ENCODE measurements around the gene DACH1.

Gene DACH1

DNA sequence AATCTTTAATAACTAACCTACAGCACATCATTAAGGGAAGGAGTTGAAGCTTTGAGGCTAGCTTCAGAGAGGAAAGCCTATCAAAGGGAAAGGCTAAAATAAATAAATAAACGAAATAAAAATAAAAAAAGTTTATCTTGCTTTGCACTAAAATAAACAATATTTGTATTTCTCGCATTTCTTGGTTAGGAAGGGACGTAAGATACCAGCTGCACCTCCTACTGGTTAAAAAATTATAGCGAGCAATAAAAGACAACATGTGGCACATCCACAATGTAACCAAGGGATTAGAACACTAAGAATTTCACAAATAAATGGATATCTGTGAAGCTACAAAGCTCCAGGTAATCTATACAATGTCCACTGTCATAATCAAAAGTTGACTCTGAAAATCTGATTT is 194.5 kb downstream of the DACH1 start:
- no peaks in the 10 kb centered on the region for H3K4me1 Mint-ChIP-seq (ENCODE audit: low read depth in 2 of 2)
- H3K36me3 Mint-ChIP-seq (ENCODE audit: insufficient read depth), result no peaks in the 10 kb centered on the region
- no peaks in the 10 kb centered on the region for H3K27me3 Mint-ChIP-seq
- peaks cover 0 to 2% of the 10 kb centered on the region in 2 donors for H3K9me3 Mint-ChIP-seq
- no peak for ATAC-seq (replicated peaks)
- no peak overlapping the region for H3K27ac Mint-ChIP-seq
- no peak for DNase-seq
- no peak overlapping the region for H3K4me3 Mint-ChIP-seq

DNA sequence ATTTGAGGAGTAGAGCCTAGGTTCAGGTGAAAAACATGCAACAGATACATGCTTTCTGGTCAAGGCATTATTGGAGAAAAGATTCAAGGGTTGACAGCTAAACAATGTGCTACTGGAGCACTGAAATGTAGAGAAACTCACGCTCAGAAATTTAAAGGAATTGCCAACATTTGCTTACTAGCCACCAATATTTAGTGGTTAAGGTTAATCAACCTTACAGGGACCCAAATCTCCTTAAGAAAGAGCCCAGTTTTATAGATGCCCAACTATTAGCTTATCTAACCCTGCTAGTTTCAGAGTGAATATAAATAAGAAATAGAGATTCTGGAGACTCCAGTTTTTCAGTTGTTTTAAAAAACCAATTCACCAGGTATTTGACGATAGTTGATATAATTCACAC is 203.6 kb downstream of the DACH1 start:
- H3K9me3 Mint-ChIP-seq, result no peaks in the 10 kb centered on the region
- DNase-seq, result no peak
- no peaks in the 10 kb centered on the region for H3K4me1 Mint-ChIP-seq (ENCODE audit: low read depth in 2 of 2)
- H3K27me3 Mint-ChIP-seq, result no peaks in the 10 kb centered on the region
- no peak overlapping the region for H3K4me3 Mint-ChIP-seq
- H3K36me3 Mint-ChIP-seq (ENCODE audit: insufficient read depth), result no peaks in the 10 kb centered on the region
- ATAC-seq (replicated peaks), result no peak
- H3K27ac Mint-ChIP-seq, result no peak overlapping the region

DNA sequence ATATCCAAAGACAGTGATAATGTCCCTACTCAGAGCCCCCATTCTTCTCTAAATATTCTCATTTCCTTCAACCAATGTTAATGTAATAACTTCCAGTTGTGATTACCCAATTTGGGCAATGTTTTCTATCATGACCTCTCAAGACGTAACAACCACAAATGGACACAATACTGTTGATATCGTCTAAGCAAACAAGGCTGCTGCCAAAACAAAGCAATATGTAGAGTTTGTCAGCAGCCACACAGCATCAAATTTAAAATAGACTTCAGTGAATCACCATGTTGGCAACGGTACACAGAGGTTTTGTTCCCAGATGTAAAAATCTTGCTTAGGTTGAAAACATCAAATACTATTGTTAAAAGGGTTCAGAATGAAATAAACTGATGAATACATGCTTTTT is 205.1 kb downstream of the DACH1 start:
- ATAC-seq (replicated peaks) (no peak), DNase-seq (no peak)
- no peaks in the 10 kb centered on the region for H3K27me3 Mint-ChIP-seq
- H3K36me3 Mint-ChIP-seq (ENCODE audit: insufficient read depth), result no peaks in the 10 kb centered on the region
- H3K9me3 Mint-ChIP-seq, result no peaks in the 10 kb centered on the region
- no peak overlapping the region for H3K27ac Mint-ChIP-seq
- H3K4me1 Mint-ChIP-seq (ENCODE audit: low read depth in 2 of 2), result no peaks in the 10 kb centered on the region
- H3K4me3 Mint-ChIP-seq, result no peak overlapping the region

GRCh38 chr13:71659404-71659803 is 207.6 kb downstream of the DACH1 start:
- Mint-ChIP-seq H3K4me3 (no peak overlapping the region), H3K4me1 (ENCODE audit: low read depth in 2 of 2) (no peaks in the 10 kb centered on the region), H3K9me3 (no peaks in the 10 kb centered on the region), H3K27me3 (no peaks in the 10 kb centered on the region), H3K36me3 (ENCODE audit: insufficient read depth) (no peaks in the 10 kb centered on the region), H3K27ac (no peak overlapping the region)
- ATAC-seq (replicated peaks) (no peak), DNase-seq (no peak)

- Mint-ChIP-seq H3K4me3 (no peak overlapping the region), H3K27ac (no peak overlapping the region), H3K27me3 (no peaks in the 10 kb centered on the region), H3K36me3 (ENCODE audit: insufficient read depth) (no peaks in the 10 kb centered on the region), H3K4me1 (ENCODE audit: low read depth in 2 of 2) (no peaks in the 10 kb centered on the region), H3K9me3 (peaks cover 6 to 8% of the 10 kb centered on the region in 2 donors)
- ATAC-seq (replicated peaks) (no peak), DNase-seq (no peak)
Measured at GRCh38 chr13:71645467-71645866, 221.5 kb downstream of the DACH1 start.

- no peaks in the 10 kb centered on the region for H3K4me1 Mint-ChIP-seq (ENCODE audit: low read depth in 2 of 2)
- no peaks in the 10 kb centered on the region for H3K27me3 Mint-ChIP-seq
- no peak for ATAC-seq (replicated peaks)
- H3K4me3 Mint-ChIP-seq, result no peak overlapping the region
- H3K36me3 Mint-ChIP-seq (ENCODE audit: insufficient read depth), result no peaks in the 10 kb centered on the region
- peaks cover 6 to 8% of the 10 kb centered on the region in 2 donors for H3K9me3 Mint-ChIP-seq
- no peak overlapping the region for H3K27ac Mint-ChIP-seq
- no peak for DNase-seq
Measured at GRCh38 chr13:71644579-71644978, 222.4 kb downstream of the DACH1 start.

DNA sequence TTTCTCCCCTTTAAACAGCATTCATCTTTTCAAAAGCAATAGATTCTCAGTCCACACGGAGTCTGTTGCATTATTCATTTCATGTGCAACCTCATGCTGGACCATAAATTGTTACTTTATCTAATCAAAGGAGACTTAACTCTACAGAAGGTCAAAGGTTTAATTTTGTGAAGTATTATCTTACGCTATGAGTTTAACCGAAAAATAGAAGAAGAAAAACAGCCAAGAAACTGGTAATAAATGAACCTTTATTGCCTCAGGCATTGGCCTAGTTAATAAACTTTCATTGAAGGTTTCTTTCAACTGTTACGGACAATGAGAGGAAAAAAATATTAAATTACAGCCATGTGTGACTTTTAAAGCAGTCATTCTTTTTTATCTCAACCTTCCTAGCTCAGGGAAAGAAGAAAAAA is 223.6 kb downstream of the DACH1 start:
- ATAC-seq (replicated peaks), result no peak
- Mint-ChIP-seq H3K36me3 (ENCODE audit: insufficient read depth) (no peaks in the 10 kb centered on the region), H3K27me3 (no peaks in the 10 kb centered on the region), H3K4me1 (ENCODE audit: low read depth in 2 of 2) (no peaks in the 10 kb centered on the region), H3K27ac (no peak overlapping the region), H3K9me3 (peaks cover 6 to 8% of the 10 kb centered on the region in 2 donors), H3K4me3 (no peak overlapping the region)
- no peak for DNase-seq

- H3K4me1 Mint-ChIP-seq (ENCODE audit: low read depth in 2 of 2), result no peaks in the 10 kb centered on the region
- no peak for ATAC-seq (replicated peaks)
- H3K27me3 Mint-ChIP-seq, result no peaks in the 10 kb centered on the region
- DNase-seq, result no peak
- no peak overlapping the region for H3K4me3 Mint-ChIP-seq
- H3K36me3 Mint-ChIP-seq (ENCODE audit: insufficient read depth), result no peaks in the 10 kb centered on the region
- no peak overlapping the region for H3K27ac Mint-ChIP-seq
- peaks cover 6 to 12% of the 10 kb centered on the region in 2 donors for H3K9me3 Mint-ChIP-seq
Measured at GRCh38 chr13:71638751-71639150, 228.3 kb downstream of the DACH1 start.

- Mint-ChIP-seq H3K36me3 (ENCODE audit: insufficient read depth) (no peaks in the 10 kb centered on the region), H3K27me3 (no peaks in the 10 kb centered on the region), H3K4me1 (ENCODE audit: low read depth in 2 of 2) (no peaks in the 10 kb centered on the region), H3K9me3 (peaks cover 10 to 16% of the 10 kb centered on the region in 2 donors), H3K27ac (no peak overlapping the region), H3K4me3 (no peak overlapping the region)
- ATAC-seq (replicated peaks), result no peak
- no peak for DNase-seq
Measured at GRCh38 chr13:71634602-71635443, 232.2 kb downstream of the DACH1 start.

- Mint-ChIP-seq H3K9me3 (peaks cover 11 to 20% of the 10 kb centered on the region in 2 donors), H3K36me3 (ENCODE audit: insufficient read depth) (no peaks in the 10 kb centered on the region), H3K27me3 (no peaks in the 10 kb centered on the region), H3K27ac (no peak overlapping the region), H3K4me1 (ENCODE audit: low read depth in 2 of 2) (no peaks in the 10 kb centered on the region), H3K4me3 (no peak overlapping the region)
- ATAC-seq (replicated peaks) (no peak), DNase-seq (no peak)
Measured at GRCh38 chr13:71634182-71634581, 232.8 kb downstream of the DACH1 start.

GRCh38 chr13:71632721-71633120 is 234.3 kb downstream of the DACH1 start:
- DNase-seq, result no peak
- Mint-ChIP-seq H3K27me3 (no peaks in the 10 kb centered on the region), H3K27ac (no peak overlapping the region), H3K4me3 (no peak overlapping the region), H3K9me3 (peaks cover 13 to 23% of the 10 kb centered on the region in 2 donors), H3K36me3 (ENCODE audit: insufficient read depth) (no peaks in the 10 kb centered on the region), H3K4me1 (ENCODE audit: low read depth in 2 of 2) (no peaks in the 10 kb centered on the region)
- no peak for ATAC-seq (replicated peaks)

DNA sequence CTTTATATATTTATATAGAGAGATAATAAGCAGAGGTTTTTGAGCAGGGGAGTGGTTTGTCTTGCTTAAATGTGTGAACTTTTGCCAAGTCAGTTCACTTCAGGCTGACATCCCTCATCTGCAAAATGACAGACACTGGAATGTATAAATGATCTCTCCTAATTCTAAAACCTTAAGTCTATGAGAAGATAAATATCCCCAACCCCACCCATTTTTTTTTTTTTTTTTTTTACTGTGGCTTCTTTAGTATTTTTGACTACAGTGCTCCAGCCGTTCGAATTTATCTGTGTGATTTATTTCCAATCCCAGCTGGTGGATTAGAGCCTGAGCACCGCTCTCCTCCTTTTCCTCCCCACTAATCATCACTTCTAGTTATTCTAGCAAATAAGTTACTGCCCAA is 234.8 kb downstream of the DACH1 start:
- no peak for ATAC-seq (replicated peaks)

GRCh38 chr13:71629167-71629566 is 237.8 kb downstream of the DACH1 start:
- Mint-ChIP-seq H3K27ac (no peak overlapping the region), H3K9me3 (peaks cover 12 to 23% of the 10 kb centered on the region in 2 donors)
- ATAC-seq (replicated peaks), result no peak

More for the DNA sequence above, 234.8 kb downstream of the DACH1 start:
- H3K27me3 Mint-ChIP-seq, result no peaks in the 10 kb centered on the region
- DNase-seq, result no peak
- H3K4me3 Mint-ChIP-seq, result no peak overlapping the region
- H3K4me1 Mint-ChIP-seq (ENCODE audit: low read depth in 2 of 2), result no peaks in the 10 kb centered on the region
- peaks cover 15 to 23% of the 10 kb centered on the region in 2 donors for H3K9me3 Mint-ChIP-seq
- H3K27ac Mint-ChIP-seq, result no peak overlapping the region
- no peaks in the 10 kb centered on the region for H3K36me3 Mint-ChIP-seq (ENCODE audit: insufficient read depth)

GRCh38 chr13:71626421-71627117 is 240.4 kb downstream of the DACH1 start:
- no peak for DNase-seq
- no peak overlapping the region for H3K27ac Mint-ChIP-seq

More at GRCh38 chr13:71629167-71629566, 237.8 kb downstream of the DACH1 start:
- Mint-ChIP-seq H3K4me1 (ENCODE audit: low read depth in 2 of 2) (no peaks in the 10 kb centered on the region), H3K27me3 (no peaks in the 10 kb centered on the region), H3K4me3 (no peak overlapping the region), H3K36me3 (ENCODE audit: insufficient read depth) (no peaks in the 10 kb centered on the region)
- no peak for DNase-seq

More at GRCh38 chr13:71626421-71627117, 240.4 kb downstream of the DACH1 start:
- Mint-ChIP-seq H3K27me3 (no peaks in the 10 kb centered on the region), H3K9me3 (peaks cover 9 to 14% of the 10 kb centered on the region in 2 donors), H3K4me1 (ENCODE audit: low read depth in 2 of 2) (no peaks in the 10 kb centered on the region), H3K4me3 (no peak overlapping the region), H3K36me3 (ENCODE audit: insufficient read depth) (no peaks in the 10 kb centered on the region)
- no peak for ATAC-seq (replicated peaks)

All from effector memory CD8-positive, alpha-beta T cell (primary cell).